ENCODE results near the gene KLF13.
"Not testable (repeated sequence)": the region's sequence is repeated elsewhere in the genome, so short reads cannot be mapped to it uniquely, and the experiment has no call there.

The KLF13 gene

GRCh38 chr15:31346367-31347066 is 19.9 kb downstream of the KLF13 start:
- DNase-seq (ENCODE audit: low read depth): no peak

- DNase-seq (ENCODE audit: low read depth): no peak
These were observed 20.7 kb downstream of the KLF13 start for GRCh38 chr15:31347067-31347975.

GRCh38 chr15:31347981-31348803 is 21.6 kb downstream of the KLF13 start:
- no peak for DNase-seq (ENCODE audit: low read depth)

- no peak for DNase-seq (ENCODE audit: low read depth)
These were observed 22.9 kb downstream of the KLF13 start for GRCh38 chr15:31349233-31350141.

- no peak for DNase-seq (ENCODE audit: low read depth)
These were observed 24.1 kb downstream of the KLF13 start for GRCh38 chr15:31350771-31351170.

- no peak for DNase-seq (ENCODE audit: low read depth)
These were observed 25.7 kb downstream of the KLF13 start for GRCh38 chr15:31352339-31352751.

GRCh38 chr15:31352911-31353811 is 26.5 kb downstream of the KLF13 start:
- DNase-seq (ENCODE audit: low read depth): peak; percentile 71

- DNase-seq (ENCODE audit: low read depth): no peak
These were observed 27.3 kb downstream of the KLF13 start for GRCh38 chr15:31353931-31354330.

- not testable (repeated sequence) for DNase-seq (ENCODE audit: low read depth)
These were observed 29.5 kb downstream of the KLF13 start for GRCh38 chr15:31356097-31356496.

- no peak for DNase-seq (ENCODE audit: low read depth)
These were observed 30.5 kb downstream of the KLF13 start for GRCh38 chr15:31357148-31357547.

GRCh38 chr15:31358163-31358562 is 31.5 kb downstream of the KLF13 start:
- DNase-seq (ENCODE audit: low read depth): no peak

- DNase-seq (ENCODE audit: low read depth): no peak
These were observed 32.5 kb downstream of the KLF13 start for GRCh38 chr15:31358957-31359701.

GRCh38 chr15:31359702-31360111 is 33.1 kb downstream of the KLF13 start:
- DNase-seq (ENCODE audit: low read depth): no peak

- no peak for DNase-seq (ENCODE audit: low read depth)
These were observed 33.5 kb downstream of the KLF13 start for GRCh38 chr15:31360158-31360561.

GRCh38 chr15:31360843-31361763 is 34.5 kb downstream of the KLF13 start:
- no peak for DNase-seq (ENCODE audit: low read depth)

GRCh38 chr15:31361764-31362515 is 35.3 kb downstream of the KLF13 start:
- DNase-seq (ENCODE audit: low read depth): no peak

- no peak for DNase-seq (ENCODE audit: low read depth)
These were observed 36.3 kb downstream of the KLF13 start for GRCh38 chr15:31362886-31363285.

All from GM04504 (cell line).